Parathyroid adenoma (tissue), 2 donors: ENCODE measurements around the gene FBXO7.
A peak's percentile ranks its signal among the peaks of the same experiment; 100 is the strongest.

Experiments
- H2AFZ ChIP-seq: fragments of 300-600 bp; sonication (generic); one replicate; pipeline ENCODE4 v1.7.0; 2017; ENCODE audit warnings: antibody characterized with exemption, mild to moderate bottlenecking
- H3K27ac ChIP-seq: fragments of 300-600 bp; sonication (generic); one replicate; pipeline ENCODE4 v1.7.0; 2017
- H3K27me3 ChIP-seq: fragments of 300-600 bp; sonication (generic); one replicate; pipeline ENCODE4 v1.7.0; 2017; ENCODE audit warnings: low read length; ENCODE audit not compliant: control insufficient read depth, insufficient read depth
- H3K36me3 ChIP-seq: fragments of 300-600 bp; sonication (generic); one replicate; pipeline ENCODE4 v1.7.0; 2017; ENCODE audit warnings: low read length; ENCODE audit not compliant: control insufficient read depth, insufficient read depth
- H3K4me1 ChIP-seq: fragments of 300-600 bp; sonication (generic); one replicate; pipeline ENCODE4 v1.7.0; 2017; ENCODE audit warnings: control low read depth
- H3K4me2 ChIP-seq: fragments of 300-600 bp; sonication (generic); one replicate; pipeline ENCODE4 v1.7.0; 2017; ENCODE audit warnings: low read length
- H3K4me3 ChIP-seq: fragments of 300-600 bp; sonication (generic); one replicate; pipeline ENCODE4 v1.7.0; 2017; ENCODE audit warnings: low read depth, low read length
- H3K79me2 ChIP-seq: fragments of 300-600 bp; sonication (generic); one replicate; pipeline ENCODE4 v1.7.0; 2017; ENCODE audit warnings: control low read depth
- H3K9ac ChIP-seq: fragments of 300-600 bp; sonication (generic); one replicate; pipeline ENCODE4 v1.7.0; 2017; ENCODE audit warnings: mild to moderate bottlenecking
- H3K9me3 ChIP-seq: fragments of 300-600 bp; sonication (generic); one replicate; pipeline ENCODE4 v1.7.0; 2017; ENCODE audit warnings: low read length; ENCODE audit not compliant: control insufficient read depth
- CTCF ChIP-seq: fragments of 300-600 bp; sonication (generic); IDR thresholded peaks from one replicate; pipeline ENCODE4 v1.7.0; 2017; ENCODE audit warnings: antibody characterized with exemption, mild to moderate bottlenecking
- donor health status: primary hyperparathyroidism.

Gene FBXO7

GRCh38 chr22:32531931-32532819 is 57.6 kb downstream of the FBXO7 start:
- Histone ChIP-seq H3K4me2 (no peak overlapping the region), H3K4me3 (no peak overlapping the region), H3K9me3 (no peaks in the 10 kb centered on the region), H3K27ac (peak overlapping the region; percentile 60), H3K27me3 (no peaks in the 10 kb centered on the region), H3K36me3 (no peaks in the 10 kb centered on the region), H2AFZ (no peak overlapping the region), H3K9ac (no peak overlapping the region), H3K79me2 (no peaks in the 10 kb centered on the region), H3K4me1 (peaks cover 4% of the 10 kb centered on the region)
- TF ChIP-seq CTCF: no peak

GRCh38 chr22:32532820-32533128 is 58.2 kb downstream of the FBXO7 start:
- Histone ChIP-seq H3K9ac (no peak overlapping the region), H3K36me3 (no peaks in the 10 kb centered on the region), H2AFZ (no peak overlapping the region), H3K4me3 (no peak overlapping the region), H3K9me3 (no peaks in the 10 kb centered on the region), H3K79me2 (no peaks in the 10 kb centered on the region), H3K27me3 (no peaks in the 10 kb centered on the region), H3K27ac (peak overlapping the region; percentile 60), H3K4me2 (no peak overlapping the region), H3K4me1 (peaks cover 4% of the 10 kb centered on the region)
- no peak for TF ChIP-seq CTCF

- Histone ChIP-seq H3K27me3 (no peaks in the 10 kb centered on the region), H3K4me1 (peaks cover 4% of the 10 kb centered on the region), H3K9ac (no peak overlapping the region), H3K36me3 (no peaks in the 10 kb centered on the region), H3K9me3 (no peaks in the 10 kb centered on the region), H3K79me2 (no peaks in the 10 kb centered on the region), H3K4me3 (no peak overlapping the region), H3K4me2 (no peak overlapping the region), H2AFZ (no peak overlapping the region), H3K27ac (peak overlapping the region; percentile 60)
- no peak for TF ChIP-seq CTCF
Observed at GRCh38 chr22:32533265-32534111, 58.9 kb downstream of the FBXO7 start.

- Histone ChIP-seq H3K4me1 (no peaks in the 10 kb centered on the region), H3K9ac (no peak overlapping the region), H3K36me3 (no peaks in the 10 kb centered on the region)
Observed at GRCh38 chr22:32534252-32535235, 59.9 kb downstream of the FBXO7 start.

More at GRCh38 chr22:32534252-32535235, 59.9 kb downstream of the FBXO7 start:
- Histone ChIP-seq H3K4me3 (no peak overlapping the region), H2AFZ (no peak overlapping the region), H3K9me3 (no peaks in the 10 kb centered on the region), H3K27ac (peak overlapping the region; percentile 42), H3K79me2 (no peaks in the 10 kb centered on the region), H3K27me3 (no peaks in the 10 kb centered on the region), H3K4me2 (no peak overlapping the region)
- no peak for TF ChIP-seq CTCF
